Activated naive CD4-positive, alpha-beta T cell treated with anti-CD3 and anti-CD28 coated beads, Interleukin-2, amount 10 ng/mL, durations not matched to agents 7 days and 5 days (primary cell): ENCODE data around the gene COL11A2.

Experiments used
- CTCF ChIA-PET: fragments of 350-600 bp; sonication (Branson Sonifier 250); formaldehyde crosslinking; loops from one replicate; lab custom pipeline; 2021; ENCODE audit warnings: antibody characterized with exemption; lab: Charles Lee
- DNase-seq: peaks from one replicate; pipeline ENCODE4 v3.0.0-alpha.2; 2020
- H3K27ac Mint-ChIP-seq: one replicate; pipeline ENCODE4 v1.8.0; 2021; ENCODE audit warnings: mild to moderate bottlenecking, moderate library complexity, mixed read lengths
- H3K27me3 Mint-ChIP-seq: one replicate; pipeline ENCODE4 v1.8.0; 2021; ENCODE audit warnings: mild to moderate bottlenecking, mixed read lengths
- H3K36me3 Mint-ChIP-seq: one replicate; pipeline ENCODE4 v1.8.0; 2021; ENCODE audit warnings: mixed read lengths
- H3K4me1 Mint-ChIP-seq: one replicate; pipeline ENCODE4 v1.8.0; 2021; ENCODE audit warnings: mixed read lengths
- H3K4me3 Mint-ChIP-seq: one replicate; pipeline ENCODE4 v1.8.0; 2021; ENCODE audit warnings: mild to moderate bottlenecking, moderate library complexity, mixed read lengths
- H3K9me3 Mint-ChIP-seq: one replicate; pipeline ENCODE4 v1.8.0; 2021; ENCODE audit warnings: mixed read lengths

Gene COL11A2

GRCh38 chr6:33168284-33168601, 24.0 kb downstream of the COL11A2 start:
- H3K9me3 Mint-ChIP-seq = no peaks in the 10 kb centered on the region
- DNase-seq = no peak
- H3K4me1 Mint-ChIP-seq = no peaks in the 10 kb centered on the region
- CTCF ChIA-PET = no interaction called here
- H3K27ac Mint-ChIP-seq = no peak overlapping the region
- H3K4me3 Mint-ChIP-seq = no peak overlapping the region
- H3K27me3 Mint-ChIP-seq = peaks cover 27% of the 10 kb centered on the region
- no peaks in the 10 kb centered on the region for H3K36me3 Mint-ChIP-seq

GRCh38 chr6:33167374-33168283, 24.6 kb downstream of the COL11A2 start:
- H3K9me3 Mint-ChIP-seq = no peaks in the 10 kb centered on the region
- DNase-seq = no peak
- H3K4me3 Mint-ChIP-seq = no peak overlapping the region
- H3K27ac Mint-ChIP-seq = no peak overlapping the region
- H3K36me3 Mint-ChIP-seq = no peaks in the 10 kb centered on the region
- CTCF ChIA-PET = no interaction called here
- no peaks in the 10 kb centered on the region for H3K4me1 Mint-ChIP-seq
- peaks cover 21% of the 10 kb centered on the region for H3K27me3 Mint-ChIP-seq

GRCh38 chr6:33166811-33167210, 25.5 kb downstream of the COL11A2 start:
- Mint-ChIP-seq H3K36me3 (no peaks in the 10 kb centered on the region), H3K9me3 (no peaks in the 10 kb centered on the region), H3K27ac (no peak overlapping the region), H3K27me3 (peaks cover 20% of the 10 kb centered on the region), H3K4me3 (no peak overlapping the region), H3K4me1 (peaks cover 4% of the 10 kb centered on the region)
- no peak for DNase-seq
- CTCF ChIA-PET = interaction anchor here (1.2 kb wide), 1 partner anchor 31 kb away, joined by 3 read pairs; no protein-coding TSS in a partner anchor

DNA sequence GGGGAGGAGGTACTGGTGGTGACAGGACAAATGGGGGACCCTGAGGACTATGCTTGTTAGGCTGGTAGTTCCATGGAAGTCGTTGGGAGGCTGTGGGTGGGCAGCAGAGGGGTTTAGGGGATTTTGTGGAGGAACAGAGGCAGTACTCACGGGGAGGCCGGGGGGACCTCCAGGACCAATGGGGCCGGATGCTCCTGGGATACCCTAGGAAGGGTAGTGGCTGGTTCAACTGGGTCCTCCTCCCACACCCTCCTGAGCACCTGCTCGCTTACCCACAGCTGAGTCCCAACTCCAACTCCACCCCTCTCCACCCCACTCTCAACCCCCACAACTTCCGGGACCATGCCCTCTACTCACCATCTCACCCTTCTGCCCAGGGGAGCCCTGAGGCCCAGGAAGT, 25.9 kb downstream of the COL11A2 start:
- CTCF ChIA-PET = interaction anchor here (1.2 kb wide), 1 partner anchor 32 kb away, joined by 3 read pairs; no protein-coding TSS in a partner anchor
- no peak overlapping the region for H3K4me3 Mint-ChIP-seq

GRCh38 chr6:33165581-33166258, 26.5 kb downstream of the COL11A2 start:
- H3K9me3 Mint-ChIP-seq = no peaks in the 10 kb centered on the region
- no peak for DNase-seq
- CTCF ChIA-PET = interaction anchor here (1.2 kb wide), 1 partner anchor 32 kb away, joined by 3 read pairs; no protein-coding TSS in a partner anchor
- H3K27ac Mint-ChIP-seq = no peak overlapping the region
- H3K4me3 Mint-ChIP-seq = no peak overlapping the region
- no peaks in the 10 kb centered on the region for H3K36me3 Mint-ChIP-seq
- peaks cover 28% of the 10 kb centered on the region for H3K27me3 Mint-ChIP-seq
- peaks cover 14% of the 10 kb centered on the region for H3K4me1 Mint-ChIP-seq

More for the DNA sequence above, 25.9 kb downstream of the COL11A2 start:
- H3K27ac Mint-ChIP-seq = no peak overlapping the region
- H3K27me3 Mint-ChIP-seq = peaks cover 25% of the 10 kb centered on the region
- no peaks in the 10 kb centered on the region for H3K9me3 Mint-ChIP-seq
- H3K36me3 Mint-ChIP-seq = no peaks in the 10 kb centered on the region
- DNase-seq = no peak
- H3K4me1 Mint-ChIP-seq = peaks cover 8% of the 10 kb centered on the region

- CTCF ChIA-PET = interaction anchor here (1.5 kb wide), 1 partner anchor 83 kb away, joined by 6 read pairs; no protein-coding TSS in a partner anchor
- H3K27ac Mint-ChIP-seq = peak overlapping the region; percentile 8
- no peak overlapping the region for H3K4me3 Mint-ChIP-seq
- H3K36me3 Mint-ChIP-seq = no peaks in the 10 kb centered on the region
- no peaks in the 10 kb centered on the region for H3K9me3 Mint-ChIP-seq
- H3K27me3 Mint-ChIP-seq = peaks cover 33% of the 10 kb centered on the region
- peaks cover 18% of the 10 kb centered on the region for H3K4me1 Mint-ChIP-seq
- DNase-seq = no peak
These were observed 27.4 kb downstream of the COL11A2 start for GRCh38 chr6:33164665-33165373.

DNA sequence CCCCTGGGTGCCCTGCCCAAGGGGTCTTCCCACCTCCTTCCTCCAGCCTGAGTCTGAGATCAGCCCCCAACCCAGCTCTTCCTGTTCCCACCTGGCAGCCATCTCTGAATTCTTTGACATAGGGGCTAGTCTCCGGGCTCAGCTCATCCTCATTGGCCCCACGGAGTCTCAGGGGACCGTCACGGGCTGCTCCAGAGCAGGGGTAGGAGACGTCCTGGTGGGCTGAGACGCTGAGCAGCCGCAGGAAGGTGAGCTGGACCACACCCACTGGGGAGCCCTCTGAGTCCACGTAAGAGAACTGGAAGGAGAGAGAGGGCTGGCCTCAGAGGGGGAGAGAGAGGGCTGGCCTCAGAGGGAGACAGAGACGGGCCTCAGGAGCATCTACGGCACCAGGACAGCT, 28.1 kb downstream of the COL11A2 start:
- Mint-ChIP-seq H3K36me3 (no peaks in the 10 kb centered on the region), H3K27me3 (peaks cover 33% of the 10 kb centered on the region), H3K9me3 (no peaks in the 10 kb centered on the region), H3K4me3 (no peak overlapping the region), H3K27ac (no peak overlapping the region), H3K4me1 (peaks cover 18% of the 10 kb centered on the region)
- CTCF ChIA-PET = interaction anchor here (1.1 to 3.3 kb wide), 3 partner anchors 14 to 84 kb away, joined by 3 to 17 read pairs (median 6); no protein-coding TSS in a partner anchor
- no peak for DNase-seq

GRCh38 chr6:33163540-33163939, 28.7 kb downstream of the COL11A2 start:
- no peaks in the 10 kb centered on the region for H3K36me3 Mint-ChIP-seq
- H3K4me3 Mint-ChIP-seq = no peak overlapping the region
- no peak overlapping the region for H3K27ac Mint-ChIP-seq
- CTCF ChIA-PET = interaction anchor here (1.1 to 3.3 kb wide), 3 partner anchors 14 to 85 kb away, joined by 3 to 17 read pairs (median 6); no protein-coding TSS in a partner anchor
- H3K27me3 Mint-ChIP-seq = peaks cover 36% of the 10 kb centered on the region
- peaks cover 18% of the 10 kb centered on the region for H3K4me1 Mint-ChIP-seq
- H3K9me3 Mint-ChIP-seq = no peaks in the 10 kb centered on the region
- DNase-seq = no peak

DNA sequence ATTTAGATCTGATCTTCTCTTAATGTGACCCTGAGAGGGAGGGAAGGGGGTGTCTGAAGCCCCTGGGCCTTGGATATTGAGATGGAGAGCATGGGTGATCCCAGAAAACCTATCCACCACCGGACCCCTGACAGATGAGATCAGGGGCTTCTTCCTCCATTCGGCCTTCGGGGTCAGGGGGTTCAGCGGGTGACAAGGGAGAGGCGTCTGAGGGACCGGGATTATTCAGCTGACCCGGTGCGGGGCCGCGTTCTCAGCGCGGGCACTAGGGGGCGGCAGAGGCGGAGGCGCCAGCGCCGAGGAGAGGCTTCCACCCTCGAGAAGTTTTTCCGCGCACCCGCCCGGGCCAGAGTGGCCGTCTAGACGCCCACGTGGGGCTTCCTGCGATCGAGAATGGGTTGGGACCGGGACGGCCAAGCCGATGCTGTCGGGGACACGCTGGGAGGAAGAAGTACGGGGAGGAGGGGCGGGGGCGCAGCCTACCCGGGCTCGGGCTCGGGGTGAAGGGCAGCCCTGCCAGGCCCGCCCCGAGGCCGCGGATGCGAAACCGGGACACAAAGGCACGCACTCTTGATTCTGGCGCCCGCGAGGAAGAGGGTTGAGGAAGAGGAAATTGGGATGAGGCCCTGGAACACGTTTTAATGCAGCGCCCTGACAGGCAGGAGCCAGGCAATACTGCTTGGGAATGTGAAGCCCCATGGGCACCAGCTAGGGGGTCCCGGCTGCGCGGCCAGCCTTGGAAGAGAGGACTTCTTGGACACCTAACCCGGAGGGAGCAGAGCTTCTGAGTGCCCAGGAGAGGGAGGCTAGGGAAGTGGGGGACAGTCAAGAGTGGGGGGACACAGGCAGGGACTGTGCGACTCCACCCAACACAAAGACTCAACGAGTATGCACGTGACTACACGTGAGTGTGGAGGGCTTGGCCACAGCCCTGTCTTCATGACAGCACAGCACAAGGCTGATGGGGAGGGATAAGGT, 30.6 kb downstream of the COL11A2 start:
- CTCF ChIA-PET = interaction anchor here (0.9 to 4.1 kb wide), 14 partner anchors 12 to 147 kb away, joined by 3 to 45 read pairs (median 4); partner anchors contain the start of genes COL11A2 and RING1
- H3K27ac Mint-ChIP-seq = peak overlapping the region; percentile 49
- H3K4me1 Mint-ChIP-seq = peaks cover 18% of the 10 kb centered on the region
- peak overlapping the region; percentile 77 for H3K4me3 Mint-ChIP-seq
- H3K36me3 Mint-ChIP-seq = no peaks in the 10 kb centered on the region
- no peaks in the 10 kb centered on the region for H3K9me3 Mint-ChIP-seq
- peaks cover 48% of the 10 kb centered on the region for H3K27me3 Mint-ChIP-seq
- DNase-seq = peak; percentile 87

GRCh38 chr6:33160728-33161344, 31.4 kb downstream of the COL11A2 start:
- Mint-ChIP-seq H3K27me3 (peaks cover 47% of the 10 kb centered on the region), H3K4me1 (peaks cover 18% of the 10 kb centered on the region), H3K4me3 (peak overlapping the region; percentile 77), H3K27ac (no peak overlapping the region), H3K9me3 (no peaks in the 10 kb centered on the region), H3K36me3 (no peaks in the 10 kb centered on the region)
- CTCF ChIA-PET = interaction anchor here (0.9 to 4.1 kb wide), 13 partner anchors 11 to 146 kb away, joined by 3 to 45 read pairs (median 4); partner anchors contain the start of genes COL11A2 and RING1
- DNase-seq = no peak

DNA sequence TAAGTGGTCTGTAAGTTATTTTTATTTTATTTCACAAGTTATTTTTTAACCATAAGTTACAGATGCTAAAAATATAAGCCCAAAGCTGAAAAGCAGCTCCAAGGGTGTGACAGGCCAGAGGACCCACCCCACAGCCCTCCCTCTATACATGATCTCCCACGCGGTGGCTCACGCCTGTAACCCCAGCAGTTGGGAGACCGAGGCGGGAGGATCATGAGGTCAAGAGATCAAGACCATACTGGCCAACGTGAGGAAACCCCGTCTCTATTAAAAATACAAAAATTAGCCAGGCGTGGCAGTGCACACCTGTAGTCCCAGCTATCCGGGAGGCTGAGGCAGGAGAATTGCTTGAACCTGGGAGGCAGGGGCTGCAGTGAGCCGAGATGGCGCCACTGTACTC, 32.2 kb downstream of the COL11A2 start:
- Mint-ChIP-seq H3K4me1 (peaks cover 18% of the 10 kb centered on the region), H3K27ac (no peak overlapping the region), H3K4me3 (no peak overlapping the region), H3K9me3 (no peaks in the 10 kb centered on the region), H3K36me3 (no peaks in the 10 kb centered on the region), H3K27me3 (peaks cover 51% of the 10 kb centered on the region)
- CTCF ChIA-PET = interaction anchor here (1.1 to 7.5 kb wide), 8 partner anchors 11 to 132 kb away, joined by 3 to 45 read pairs (median 10); no protein-coding TSS in a partner anchor
- no peak for DNase-seq

- peaks cover 16% of the 10 kb centered on the region for H3K4me1 Mint-ChIP-seq
- CTCF ChIA-PET = interaction anchor here (0.7 to 7.5 kb wide), 5 partner anchors 8 to 91 kb away, joined by 3 to 40 read pairs (median 4); no protein-coding TSS in a partner anchor
- no peaks in the 10 kb centered on the region for H3K36me3 Mint-ChIP-seq
- no peak overlapping the region for H3K27ac Mint-ChIP-seq
- peaks cover 59% of the 10 kb centered on the region for H3K27me3 Mint-ChIP-seq
- no peak overlapping the region for H3K4me3 Mint-ChIP-seq
- DNase-seq = no peak
- H3K9me3 Mint-ChIP-seq = peaks cover 7% of the 10 kb centered on the region
These were observed 35.3 kb downstream of the COL11A2 start for GRCh38 chr6:33156964-33157363.
